ENCODE results near the gene PPM1D. TPM values are rescaled to one million over a fixed set of nuclear protein-coding genes. Genes with fewer than 3 reads are reported as not detected.

PPM1D gene
- total RNA-seq, 2 donors from 2014 or later: 13.7 to 17.8 TPM

DNA sequence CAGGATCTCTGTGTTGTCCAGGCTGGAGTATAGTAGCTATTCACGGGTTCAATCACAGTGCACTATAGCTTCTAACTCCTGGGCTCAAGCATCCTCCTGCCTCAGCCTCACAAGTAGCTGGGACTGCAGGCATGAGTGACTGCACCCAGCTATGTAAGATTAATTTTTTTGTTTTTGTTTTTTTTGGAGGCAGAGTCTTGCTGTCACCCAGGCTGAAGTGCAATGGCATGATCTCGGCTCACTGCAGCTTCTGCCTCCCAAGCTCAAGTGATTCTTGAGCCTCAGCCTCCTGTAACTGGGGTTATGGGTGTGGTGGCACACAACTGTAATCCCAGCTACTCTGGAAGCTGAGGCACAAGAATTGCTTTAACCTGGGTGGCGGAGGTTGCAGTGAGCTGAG is 15.8 kb downstream of the PPM1D start:
- no peaks in the 10 kb centered on the region for H3K9me3 ChIP-seq
- no peaks in the 10 kb centered on the region for H3K27me3 ChIP-seq (replicated peaks; ENCODE audit: insufficient read depth)
- peaks cover 13 to 24% of the 10 kb centered on the region in 2 donors for H3K4me1 ChIP-seq (ENCODE audit: control insufficient read depth in 1 of 2, low read depth in 2 of 2)
- DNase-seq (ENCODE audit: low spot score) (no peak), ATAC-seq (ENCODE audit: insufficient number of reproducible peaks, low FRiP score, low read depth) (no peak)
- H3K4me3 ChIP-seq: no peak overlapping the region
- H3K36me3 ChIP-seq: peaks cover 3% of the 10 kb centered on the region
- TF ChIP-seq, protein P1, sequence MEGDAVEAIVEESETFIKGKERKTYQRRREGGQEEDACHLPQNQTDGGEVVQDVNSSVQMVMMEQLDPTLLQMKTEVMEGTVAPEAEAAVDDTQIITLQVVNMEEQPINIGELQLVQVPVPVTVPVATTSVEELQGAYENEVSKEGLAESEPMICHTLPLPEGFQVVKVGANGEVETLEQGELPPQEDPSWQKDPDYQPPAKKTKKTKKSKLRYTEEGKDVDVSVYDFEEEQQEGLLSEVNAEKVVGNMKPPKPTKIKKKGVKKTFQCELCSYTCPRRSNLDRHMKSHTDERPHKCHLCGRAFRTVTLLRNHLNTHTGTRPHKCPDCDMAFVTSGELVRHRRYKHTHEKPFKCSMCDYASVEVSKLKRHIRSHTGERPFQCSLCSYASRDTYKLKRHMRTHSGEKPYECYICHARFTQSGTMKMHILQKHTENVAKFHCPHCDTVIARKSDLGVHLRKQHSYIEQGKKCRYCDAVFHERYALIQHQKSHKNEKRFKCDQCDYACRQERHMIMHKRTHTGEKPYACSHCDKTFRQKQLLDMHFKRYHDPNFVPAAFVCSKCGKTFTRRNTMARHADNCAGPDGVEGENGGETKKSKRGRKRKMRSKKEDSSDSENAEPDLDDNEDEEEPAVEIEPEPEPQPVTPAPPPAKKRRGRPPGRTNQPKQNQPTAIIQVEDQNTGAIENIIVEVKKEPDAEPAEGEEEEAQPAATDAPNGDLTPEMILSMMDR (IDR thresholded peaks at IDR 0.05): no peak
- no peak overlapping the region for H3K27ac ChIP-seq

DNA sequence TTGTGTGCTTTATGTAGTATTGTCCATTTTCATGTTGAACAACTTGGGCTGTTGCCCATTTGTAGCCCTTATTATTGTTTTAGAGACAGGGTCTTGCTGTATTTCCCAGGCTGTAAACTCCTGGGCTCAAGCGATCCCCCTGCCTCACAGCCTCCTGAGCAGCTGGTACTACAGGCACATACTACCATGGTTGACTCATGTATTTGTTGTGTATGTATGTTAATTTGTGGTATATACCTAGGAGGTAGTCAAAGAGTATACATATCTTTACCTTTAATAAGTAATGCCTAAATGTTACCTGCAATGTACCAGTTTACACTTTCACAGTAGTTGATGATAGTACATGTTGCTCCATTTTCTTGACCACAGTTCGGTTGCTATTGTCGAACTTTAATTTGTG is 18.1 kb downstream of the PPM1D start:
- TF ChIP-seq, protein P1 (IDR thresholded peaks at IDR 0.05): no peak
- H3K9me3 ChIP-seq: no peaks in the 10 kb centered on the region
- no peak for ATAC-seq (ENCODE audit: insufficient number of reproducible peaks, low FRiP score, low read depth)
- H3K27ac ChIP-seq: no peak overlapping the region
- DNase-seq (ENCODE audit: low spot score): no peak
- peaks cover 11 to 19% of the 10 kb centered on the region in 2 donors for H3K4me1 ChIP-seq (ENCODE audit: control insufficient read depth in 1 of 2, low read depth in 2 of 2)
- H3K27me3 ChIP-seq (replicated peaks; ENCODE audit: insufficient read depth): no peaks in the 10 kb centered on the region
- H3K4me3 ChIP-seq: no peak overlapping the region
- H3K36me3 ChIP-seq: peaks cover 3% of the 10 kb centered on the region

DNA sequence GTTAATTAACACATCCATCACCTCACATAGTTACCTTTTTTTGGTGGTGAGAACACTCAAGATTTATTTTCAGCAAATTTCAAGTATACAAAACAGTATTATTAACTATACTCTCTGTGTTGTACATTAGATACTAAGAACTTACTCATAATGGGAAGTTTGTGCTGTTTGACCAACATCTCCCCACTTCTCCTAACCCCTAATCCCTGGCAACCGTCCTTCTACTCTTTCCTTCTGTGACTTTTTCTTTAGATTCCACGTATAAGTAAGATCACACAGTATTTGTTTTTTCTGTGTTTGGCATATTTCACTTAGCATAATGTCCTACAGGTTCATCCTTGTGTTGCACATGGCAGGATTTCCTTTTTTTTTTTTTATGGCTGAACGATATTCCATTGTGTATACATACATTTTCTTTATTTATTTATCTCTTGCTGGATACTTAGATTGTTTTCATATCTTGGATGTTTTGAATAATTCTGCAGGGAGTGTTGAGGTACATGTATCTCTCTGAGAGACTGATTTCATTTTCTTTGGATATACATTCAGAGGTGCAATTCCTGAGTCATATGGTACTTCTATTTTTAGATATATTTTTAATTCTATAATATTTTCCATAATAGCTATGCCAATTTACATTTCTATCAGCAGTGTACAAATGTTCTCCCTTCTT is 19.0 kb downstream of the PPM1D start:
- H3K9me3 ChIP-seq: no peaks in the 10 kb centered on the region
- no peak for ATAC-seq (ENCODE audit: insufficient number of reproducible peaks, low FRiP score, low read depth)
- no peak overlapping the region for H3K4me3 ChIP-seq
- peaks cover 3% of the 10 kb centered on the region for H3K36me3 ChIP-seq
- DNase-seq (ENCODE audit: low spot score): no peak
- H3K27me3 ChIP-seq (replicated peaks; ENCODE audit: insufficient read depth): no peaks in the 10 kb centered on the region
- no peak overlapping the region for H3K27ac ChIP-seq
- TF ChIP-seq, protein P1 (IDR thresholded peaks at IDR 0.05): no peak
- H3K4me1 ChIP-seq (ENCODE audit: control insufficient read depth in 1 of 2, low read depth in 2 of 2): peaks cover 11 to 19% of the 10 kb centered on the region in 2 donors

DNA sequence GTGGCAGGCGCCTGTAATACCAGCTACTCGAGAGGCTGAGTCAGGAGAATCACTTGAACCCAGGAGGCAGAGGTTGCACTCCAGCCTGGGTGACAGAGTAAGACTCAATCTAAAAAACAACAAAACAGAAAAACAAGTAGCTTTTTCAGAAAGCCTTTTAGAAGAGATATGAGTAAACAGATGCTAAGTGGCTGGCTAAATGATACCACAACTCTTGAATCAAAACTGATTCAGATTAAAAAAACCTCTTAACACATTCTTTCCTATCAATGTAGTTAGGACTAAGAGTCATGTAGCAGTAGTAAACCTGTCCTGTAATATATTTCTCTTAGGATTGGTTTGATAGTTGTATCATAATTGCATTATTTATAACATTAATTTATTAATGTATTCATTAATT is 23.0 kb downstream of the PPM1D start:
- no peaks in the 10 kb centered on the region for H3K9me3 ChIP-seq
- DNase-seq (ENCODE audit: low spot score) (no peak), ATAC-seq (ENCODE audit: insufficient number of reproducible peaks, low FRiP score, low read depth) (no peak)
- H3K4me1 ChIP-seq (ENCODE audit: control insufficient read depth in 1 of 2, low read depth in 2 of 2): no peaks in the 10 kb centered on the region
- no peak overlapping the region for H3K4me3 ChIP-seq
- H3K27me3 ChIP-seq (replicated peaks; ENCODE audit: insufficient read depth): no peaks in the 10 kb centered on the region
- TF ChIP-seq, protein P1 (IDR thresholded peaks at IDR 0.05): no peak
- H3K36me3 ChIP-seq: peaks cover 6% of the 10 kb centered on the region
- no peak overlapping the region for H3K27ac ChIP-seq

DNA sequence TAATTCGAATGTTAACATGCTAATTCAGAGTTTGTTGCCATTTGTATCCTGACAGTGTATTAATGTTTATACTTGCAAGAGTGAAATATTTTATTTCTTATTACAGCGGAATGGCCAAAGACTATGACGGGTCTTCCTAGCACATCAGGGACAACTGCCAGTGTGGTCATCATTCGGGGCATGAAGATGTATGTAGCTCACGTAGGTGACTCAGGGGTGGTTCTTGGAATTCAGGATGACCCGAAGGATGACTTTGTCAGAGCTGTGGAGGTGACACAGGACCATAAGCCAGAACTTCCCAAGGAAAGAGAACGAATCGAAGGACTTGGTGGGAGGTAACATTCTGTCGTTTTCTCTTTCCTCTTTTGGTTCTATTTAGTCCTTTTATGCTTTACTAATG is 23.4 kb downstream of the PPM1D start:
- no peak for ATAC-seq (ENCODE audit: insufficient number of reproducible peaks, low FRiP score, low read depth)
- Histone ChIP-seq H3K36me3 (peaks cover 10% of the 10 kb centered on the region), H3K4me1 (ENCODE audit: control insufficient read depth in 1 of 2, low read depth in 2 of 2) (no peaks in the 10 kb centered on the region), H3K27ac (no peak overlapping the region), H3K27me3 (replicated peaks; ENCODE audit: insufficient read depth) (no peaks in the 10 kb centered on the region), H3K9me3 (no peaks in the 10 kb centered on the region), H3K4me3 (no peak overlapping the region)
- TF ChIP-seq, protein P1 (IDR thresholded peaks at IDR 0.05): no peak
- no peak for DNase-seq (ENCODE audit: low spot score)

Data from thoracic aorta (tissue), 2 donors.